Suppressor macrophage treated with lipopolysaccharide for 4 hours (primary cell): Measurements from ENCODE around the gene HINT2.
A peak's percentile ranks its signal among the peaks of the same experiment; 100 is the strongest.

Experiments used
- DNase-seq: peaks from one replicate; pipeline ENCODE4 v3.0.0-alpha.2; 2020

Gene HINT2

GRCh38 chr9:35811381-35812024 lies 3.3 kb downstream of the HINT2 start:
- DNase-seq, result no peak

GRCh38 chr9:35810122-35810521 lies 4.7 kb downstream of the HINT2 start:
- no peak for DNase-seq

- DNase-seq, result no peak
These were observed 6.4 kb downstream of the HINT2 start for GRCh38 chr9:35808433-35808832.

DNA sequence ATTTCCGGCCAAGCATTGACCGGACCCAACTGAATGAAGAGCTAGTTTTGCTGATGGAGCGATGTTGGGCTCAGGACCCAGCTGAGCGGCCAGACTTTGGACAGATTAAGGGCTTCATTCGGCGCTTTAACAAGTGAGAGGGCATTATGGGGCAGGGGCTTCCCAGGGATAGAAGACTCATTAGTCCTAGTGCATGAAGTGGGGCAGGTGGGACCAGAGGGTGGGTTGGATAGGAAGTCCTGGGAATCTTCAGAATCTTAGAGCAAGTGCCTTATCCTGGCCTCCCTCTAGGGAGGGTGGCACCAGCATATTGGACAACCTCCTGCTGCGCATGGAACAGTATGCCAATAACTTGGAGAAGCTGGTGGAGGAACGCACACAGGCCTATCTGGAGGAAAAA lies 8.7 kb downstream of the HINT2 start:
- no peak for DNase-seq

DNA sequence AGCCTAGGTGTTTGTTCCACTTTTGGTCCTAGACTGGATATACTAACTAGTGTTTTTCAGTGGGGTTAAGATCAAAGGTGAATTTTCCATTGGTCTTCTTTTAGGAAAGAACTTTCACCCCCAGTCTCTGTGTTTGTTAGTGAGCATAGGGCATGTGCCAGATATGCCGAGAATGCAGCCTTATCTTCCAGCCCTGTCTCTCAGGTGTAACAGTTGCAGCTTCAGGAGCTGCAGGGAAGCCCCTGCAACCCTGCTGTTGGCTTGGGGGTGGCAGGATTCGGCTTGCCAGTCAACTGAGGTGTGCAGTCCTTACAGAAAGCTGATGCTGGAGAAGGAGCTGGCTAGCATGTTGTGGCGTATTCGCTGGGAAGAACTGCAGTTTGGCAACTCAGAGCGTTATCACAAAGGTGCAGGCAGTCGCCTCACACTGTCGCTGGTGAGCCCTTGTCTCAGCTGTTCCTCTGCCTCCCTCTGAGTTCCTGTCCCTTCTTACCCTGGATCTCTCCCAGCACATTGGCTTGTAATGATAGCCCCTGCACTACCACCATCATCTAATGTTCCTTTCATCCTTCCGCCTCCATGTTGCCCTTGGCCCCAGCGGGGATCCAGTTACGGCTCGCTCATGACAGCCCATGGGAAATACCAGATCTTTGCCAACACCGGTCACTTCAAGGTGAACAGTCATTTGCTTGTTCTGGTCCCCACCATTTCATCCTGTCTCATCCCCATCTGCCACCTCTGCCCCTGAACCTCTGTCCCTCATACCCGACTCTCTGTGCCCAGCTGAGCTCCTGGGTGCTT lies 13.3 kb downstream of the HINT2 start:
- DNase-seq, result no peak

DNA sequence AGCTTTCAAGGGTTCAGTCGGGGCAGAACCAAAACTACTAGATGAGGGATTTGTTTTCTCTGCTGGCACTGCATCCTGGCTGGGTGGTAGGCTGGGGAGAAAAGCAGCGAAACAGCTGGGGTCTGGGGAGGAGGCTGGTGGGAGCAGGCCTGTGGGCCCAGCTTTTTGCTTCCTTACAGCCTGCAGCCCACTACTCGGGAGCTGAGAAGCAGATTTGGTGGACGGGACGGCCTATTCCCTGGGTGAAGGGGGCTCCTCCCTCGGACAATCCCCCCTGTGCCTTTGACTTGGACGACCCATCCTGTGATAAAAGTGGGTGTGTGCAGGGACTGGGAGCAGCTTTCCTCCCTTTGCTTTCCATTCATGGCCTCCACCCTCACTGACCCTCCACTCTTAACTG lies 14.3 kb downstream of the HINT2 start:
- DNase-seq, result no peak

- DNase-seq, result peak; percentile 14
These were observed 16.0 kb downstream of the HINT2 start for GRCh38 chr9:35798658-35799374.

DNA sequence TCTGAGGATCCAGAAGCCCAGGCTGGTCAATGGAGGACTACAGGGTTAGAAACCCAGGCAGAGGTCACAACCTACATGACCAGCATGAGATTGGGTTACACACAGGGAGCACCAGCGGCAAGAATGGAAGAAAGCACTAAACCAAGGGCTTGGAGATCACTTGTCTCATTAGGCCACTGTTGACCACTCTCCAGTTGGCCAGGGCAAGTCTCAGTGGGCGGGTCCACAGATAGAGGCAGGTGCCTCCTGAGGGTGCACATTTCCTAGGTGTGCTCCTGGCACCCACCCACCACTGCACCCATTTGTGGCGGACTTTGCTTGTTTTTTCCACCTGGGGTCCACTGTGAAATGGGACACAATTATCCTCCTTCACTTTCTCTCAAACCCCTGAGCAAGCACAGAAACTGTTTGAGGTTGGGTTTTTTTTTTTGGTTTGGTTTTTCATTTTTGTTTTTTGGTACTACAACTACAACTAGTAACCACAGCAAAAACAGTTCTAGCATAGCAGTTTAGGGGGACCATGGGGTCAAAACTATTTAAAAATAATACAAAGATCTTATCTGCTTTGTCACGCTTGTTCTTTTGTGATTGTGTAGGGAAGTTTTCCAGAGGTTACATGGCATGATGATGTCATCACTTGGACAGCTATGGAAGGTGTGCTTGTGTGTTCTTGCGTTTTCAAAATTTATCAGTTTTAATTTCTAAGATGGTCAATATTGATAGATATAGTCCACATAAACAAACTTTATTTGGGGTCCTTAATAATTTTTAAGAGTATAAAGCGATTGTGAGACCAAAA lies 17.3 kb downstream of the HINT2 start:
- DNase-seq, result no peak

DNA sequence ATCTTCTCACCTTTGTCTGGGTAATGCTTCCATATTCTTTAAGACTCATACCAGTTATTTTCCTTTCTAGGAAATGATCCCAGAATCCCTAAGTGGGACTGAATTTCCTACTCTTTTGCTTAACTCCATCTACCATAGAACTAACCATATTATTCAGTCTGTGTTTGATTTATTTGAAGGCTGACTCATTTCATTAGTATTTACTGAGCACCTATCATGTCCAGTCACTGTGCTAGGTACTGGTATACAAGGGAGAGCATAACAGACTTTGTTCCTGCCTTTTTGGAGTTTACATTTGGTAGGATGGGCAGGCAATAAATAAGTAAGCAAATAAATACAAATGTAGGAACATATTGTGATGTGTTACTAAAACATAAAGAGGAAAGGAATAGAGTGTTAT lies 19.1 kb downstream of the HINT2 start:
- DNase-seq, result no peak

DNA sequence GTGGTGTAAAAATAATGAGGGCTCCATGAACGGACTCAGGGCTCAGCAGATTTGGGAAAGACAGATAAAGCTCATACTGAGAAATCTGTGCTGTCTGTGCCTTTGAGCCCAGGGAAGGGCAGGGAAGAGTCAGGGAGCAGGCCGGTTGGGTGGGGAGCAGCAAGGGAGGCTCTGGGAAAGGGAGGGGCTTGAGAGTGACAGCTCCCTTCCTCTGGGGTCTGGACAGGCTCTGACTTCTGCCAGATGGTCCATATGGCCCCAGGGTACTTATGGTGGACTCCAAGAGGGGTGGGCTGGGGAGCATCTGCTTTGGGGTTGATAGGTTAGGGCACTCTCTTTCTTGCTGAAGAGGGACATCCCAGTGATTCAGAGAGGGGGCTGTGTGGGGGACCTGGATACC lies 21.4 kb downstream of the HINT2 start:
- no peak for DNase-seq

DNA sequence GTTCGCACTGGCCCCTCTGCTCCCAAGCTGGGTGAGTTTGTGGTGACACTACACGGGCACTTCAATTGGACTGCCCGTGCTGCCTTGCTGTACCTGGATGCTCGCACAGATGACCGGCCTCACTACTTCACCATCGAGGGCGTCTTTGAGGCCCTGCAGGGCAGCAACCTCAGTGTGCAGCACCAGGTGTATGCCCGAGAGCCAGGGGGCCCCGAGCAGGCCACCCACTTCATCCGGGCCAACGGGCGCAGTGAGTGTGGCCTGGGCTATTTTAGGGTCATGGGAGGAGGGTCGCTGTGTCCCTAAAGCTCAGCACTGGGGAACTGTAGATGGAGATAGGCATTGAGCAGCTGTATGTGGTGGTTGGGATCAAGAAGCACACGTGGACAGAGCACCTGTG lies 22.0 kb downstream of the HINT2 start:
- no peak for DNase-seq

- DNase-seq, result no peak
These were observed 22.6 kb downstream of the HINT2 start for GRCh38 chr9:35792024-35792813.

- no peak for DNase-seq
These were observed 23.4 kb downstream of the HINT2 start, which contains the start of gene NPR2 for GRCh38 chr9:35791297-35791921. Gene NPR2, plus strand, starts transcription at chr9:35791591. Its CDS starts 818 bp downstream, at chr9:35792409.

DNA sequence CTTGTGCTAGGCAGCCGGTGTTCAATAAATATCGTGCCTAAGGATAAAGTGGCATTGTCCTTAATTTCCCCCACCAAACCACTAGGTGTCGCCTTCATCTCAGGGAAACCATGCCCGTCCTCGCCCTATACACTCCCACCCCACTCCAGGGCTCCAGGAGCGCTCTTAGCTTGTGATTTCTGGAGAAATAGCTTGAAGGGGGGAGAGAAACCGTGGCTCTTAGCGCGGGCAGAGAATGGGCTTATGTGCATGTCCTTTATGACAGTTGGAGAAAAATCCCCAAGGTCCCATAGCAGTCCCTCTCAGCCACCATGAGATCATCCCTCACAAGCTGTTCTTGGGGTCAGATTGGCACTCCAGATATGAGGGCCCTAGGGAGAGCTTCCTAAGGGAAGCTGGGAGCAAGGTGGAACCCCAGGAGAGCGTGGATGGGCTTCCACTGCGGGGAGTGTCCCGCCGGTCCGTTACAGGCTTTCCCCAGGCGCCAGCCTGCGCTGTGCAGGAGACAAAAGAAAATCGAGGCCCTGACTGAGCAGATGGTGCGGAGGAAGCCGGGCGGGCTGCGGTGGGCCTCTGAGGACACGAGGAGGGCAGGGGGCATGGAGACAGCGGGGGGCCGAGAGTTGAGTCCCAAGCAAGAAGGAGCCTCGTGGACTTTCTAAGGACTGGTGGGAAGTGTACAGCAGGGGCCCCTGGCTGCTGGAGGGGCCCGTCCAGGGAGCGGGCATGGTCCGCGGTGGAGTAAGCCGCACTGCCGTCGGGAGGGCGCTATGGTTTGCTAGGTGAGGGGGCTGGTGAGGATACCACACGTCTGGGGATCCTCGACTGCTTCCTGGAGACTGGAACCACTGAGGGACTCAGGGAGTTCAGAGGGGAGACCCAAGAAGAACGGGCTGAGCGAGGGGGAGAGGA lies 24.2 kb downstream of the HINT2 start:
- peak; percentile 76 for DNase-seq

DNA sequence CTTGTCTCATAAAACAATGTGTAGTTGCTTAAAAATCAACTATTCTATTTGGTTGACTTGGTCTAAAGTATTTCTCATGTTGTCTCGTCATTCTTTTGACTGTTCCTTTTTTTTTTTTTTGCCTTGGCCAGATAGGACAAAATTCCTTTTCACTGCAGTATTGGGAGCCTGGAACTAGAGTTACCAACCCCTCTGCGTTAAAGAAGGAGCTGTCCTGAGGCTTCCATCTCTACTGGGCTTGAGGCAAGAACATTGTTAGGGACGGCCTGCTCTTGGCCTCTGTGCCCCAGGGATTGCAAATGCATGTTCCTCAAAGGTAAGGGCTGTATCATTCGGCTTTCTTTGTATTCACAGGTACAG lies 24.8 kb downstream of the HINT2 start:
- no peak for DNase-seq

- DNase-seq, result no peak
These were observed 25.3 kb downstream of the HINT2 start for GRCh38 chr9:35789541-35789940.

DNA sequence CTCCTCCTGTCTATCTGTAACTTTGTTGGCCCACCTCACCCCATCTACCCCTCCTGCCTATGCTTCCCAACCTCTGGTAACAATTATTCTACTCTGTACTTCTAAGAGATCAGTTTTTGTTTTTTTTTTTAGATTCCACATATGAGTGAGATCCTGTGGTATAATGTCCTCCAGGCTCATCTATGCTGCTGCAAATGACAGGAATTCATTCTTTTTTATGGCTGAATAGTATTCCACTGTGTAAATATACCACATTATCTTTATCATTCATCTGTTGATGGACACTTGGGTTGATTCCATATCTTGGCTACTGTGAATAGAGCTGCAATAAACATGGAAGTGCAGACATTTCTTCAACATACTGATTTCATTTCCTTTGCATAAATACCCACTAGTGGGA lies 31.4 kb downstream of the HINT2 start:
- no peak for DNase-seq

DNA sequence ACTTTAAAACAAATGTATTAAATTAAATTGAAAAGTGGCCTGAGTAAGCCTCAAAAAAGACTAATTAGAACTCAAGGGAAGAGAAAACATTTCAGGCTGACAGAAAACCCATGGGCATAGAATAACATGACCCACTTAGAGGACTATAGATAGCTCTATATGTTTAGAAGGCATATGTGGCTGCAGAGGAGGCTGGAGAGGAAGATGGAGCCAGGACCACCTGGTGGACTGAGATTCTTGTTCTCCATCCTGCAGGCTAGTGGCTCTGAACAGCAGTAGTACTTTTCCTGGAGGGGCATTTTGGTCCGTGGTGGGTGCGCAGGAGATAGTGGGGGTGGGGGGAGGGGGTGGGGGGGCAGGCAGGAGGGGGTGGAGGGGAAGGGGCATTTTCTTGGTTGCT lies 33.8 kb downstream of the HINT2 start:
- no peak for DNase-seq

DNA sequence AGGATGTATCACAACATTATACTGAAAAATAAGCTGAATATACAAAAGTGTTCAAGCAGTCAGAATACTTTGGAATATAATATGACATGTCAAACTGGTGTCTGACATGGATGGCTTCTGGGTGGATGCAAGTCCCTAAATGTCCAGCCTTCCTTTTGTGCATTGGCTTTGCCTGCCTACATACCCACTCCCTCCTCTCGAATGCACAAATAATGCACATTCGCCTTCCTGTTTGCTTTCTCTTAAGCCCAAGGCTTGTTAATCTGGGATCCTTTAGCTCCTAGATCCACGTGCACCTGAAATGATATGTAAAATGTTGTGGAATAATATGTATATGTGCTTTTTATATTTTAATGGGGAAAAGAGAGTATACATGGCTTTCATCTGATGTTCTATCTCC lies 36.3 kb downstream of the HINT2 start:
- no peak for DNase-seq

DNA sequence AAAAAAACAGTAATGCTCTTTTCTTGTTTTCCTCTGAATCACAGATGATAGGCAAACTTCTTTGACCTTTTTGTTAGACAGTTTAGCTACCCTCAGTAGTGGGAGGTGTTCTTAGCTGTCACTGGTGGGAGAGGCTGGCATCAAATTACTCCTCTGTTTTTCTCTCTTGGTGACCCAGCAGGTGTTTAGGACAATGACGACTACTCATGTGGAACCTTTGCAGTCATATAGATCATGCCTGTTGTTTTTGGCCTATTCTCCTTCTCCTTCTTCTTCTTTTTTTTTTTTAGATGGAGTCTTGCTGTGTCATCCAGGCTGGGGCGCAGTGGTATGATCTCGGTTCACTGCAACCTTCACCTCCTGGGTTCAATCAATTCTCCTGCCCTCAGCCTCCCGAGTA lies 38.8 kb downstream of the HINT2 start:
- DNase-seq, result no peak
